Stimulated activated CD8-positive, alpha-beta memory T cell treated with anti-CD3 and anti-CD28 coated beads, Interleukin-12 subunit alpha, Interleukin-12 subunit beta, amount 100 ng/mL, for 4 hours (primary cell): ENCODE results near the gene TCF25.
"Not testable (repeated sequence)": the region's sequence is repeated elsewhere in the genome, so short reads cannot be mapped to it uniquely, and the experiment has no call there.

Experiments used
- DNase-seq: peaks from one replicate; pipeline ENCODE4 v3.0.0-alpha.2; 2020; ENCODE audit warnings: low read depth

The TCF25 gene

GRCh38 chr16:89845417-89845816 is 28.0 kb upstream of the TCF25 start:
- DNase-seq: no peak

GRCh38 chr16:89847051-89847939 is 26.1 kb upstream of the TCF25 start:
- DNase-seq: no peak

- DNase-seq: no peak
Observed at GRCh38 chr16:89847940-89848297, 25.5 kb upstream of the TCF25 start.

- no peak for DNase-seq
Observed at GRCh38 chr16:89848974-89849373, 24.4 kb upstream of the TCF25 start.

GRCh38 chr16:89853306-89853993 is 19.9 kb upstream of the TCF25 start:
- no peak for DNase-seq

GRCh38 chr16:89855301-89855945 is 18.0 kb upstream of the TCF25 start:
- DNase-seq: no peak

- no peak for DNase-seq
Observed at GRCh38 chr16:89855986-89856385, 17.4 kb upstream of the TCF25 start.

- no peak for DNase-seq
Observed at GRCh38 chr16:89858973-89859614, 14.3 kb upstream of the TCF25 start.

GRCh38 chr16:89859615-89860007 is 13.8 kb upstream of the TCF25 start:
- DNase-seq: no peak

GRCh38 chr16:89860747-89861304 is 12.6 kb upstream of the TCF25 start:
- peak; percentile 60 for DNase-seq

- DNase-seq: no peak
Observed at GRCh38 chr16:89861648-89862047, 11.7 kb upstream of the TCF25 start.

GRCh38 chr16:89862732-89863131 is 10.7 kb upstream of the TCF25 start:
- DNase-seq: no peak

- no peak for DNase-seq
Observed at GRCh38 chr16:89863741-89864526, 9.5 kb upstream of the TCF25 start.

GRCh38 chr16:89864527-89864820 is 8.9 kb upstream of the TCF25 start:
- DNase-seq: no peak

- no peak for DNase-seq
Observed at GRCh38 chr16:89867918-89868317, 5.5 kb upstream of the TCF25 start.

- no peak for DNase-seq
Observed at GRCh38 chr16:89869911-89870310, 3.5 kb upstream of the TCF25 start.

- no peak for DNase-seq
Observed at GRCh38 chr16:89870440-89870839, 3.0 kb upstream of the TCF25 start.

- no peak for DNase-seq
Observed at GRCh38 chr16:89871895-89872294, 1.5 kb upstream of the TCF25 start.

GRCh38 chr16:89873972-89874689 is 739 bp downstream of the TCF25 start:
- DNase-seq: peak; percentile 94

- not testable (repeated sequence) for DNase-seq
Observed at GRCh38 chr16:89879123-89879522, 5.7 kb downstream of the TCF25 start.
